GM18519 (cell line): ENCODE data around the gene LSP1.

Experiments
- ATAC-seq: cut with Tn5 transposase; IDR thresholded peaks from one replicate; pipeline ENCODE4 v1.9.1; 2021; ENCODE audit warnings: mild to moderate bottlenecking, moderate library complexity; ENCODE audit not compliant: unreplicated experiment, low FRiP score

Gene LSP1

DNA sequence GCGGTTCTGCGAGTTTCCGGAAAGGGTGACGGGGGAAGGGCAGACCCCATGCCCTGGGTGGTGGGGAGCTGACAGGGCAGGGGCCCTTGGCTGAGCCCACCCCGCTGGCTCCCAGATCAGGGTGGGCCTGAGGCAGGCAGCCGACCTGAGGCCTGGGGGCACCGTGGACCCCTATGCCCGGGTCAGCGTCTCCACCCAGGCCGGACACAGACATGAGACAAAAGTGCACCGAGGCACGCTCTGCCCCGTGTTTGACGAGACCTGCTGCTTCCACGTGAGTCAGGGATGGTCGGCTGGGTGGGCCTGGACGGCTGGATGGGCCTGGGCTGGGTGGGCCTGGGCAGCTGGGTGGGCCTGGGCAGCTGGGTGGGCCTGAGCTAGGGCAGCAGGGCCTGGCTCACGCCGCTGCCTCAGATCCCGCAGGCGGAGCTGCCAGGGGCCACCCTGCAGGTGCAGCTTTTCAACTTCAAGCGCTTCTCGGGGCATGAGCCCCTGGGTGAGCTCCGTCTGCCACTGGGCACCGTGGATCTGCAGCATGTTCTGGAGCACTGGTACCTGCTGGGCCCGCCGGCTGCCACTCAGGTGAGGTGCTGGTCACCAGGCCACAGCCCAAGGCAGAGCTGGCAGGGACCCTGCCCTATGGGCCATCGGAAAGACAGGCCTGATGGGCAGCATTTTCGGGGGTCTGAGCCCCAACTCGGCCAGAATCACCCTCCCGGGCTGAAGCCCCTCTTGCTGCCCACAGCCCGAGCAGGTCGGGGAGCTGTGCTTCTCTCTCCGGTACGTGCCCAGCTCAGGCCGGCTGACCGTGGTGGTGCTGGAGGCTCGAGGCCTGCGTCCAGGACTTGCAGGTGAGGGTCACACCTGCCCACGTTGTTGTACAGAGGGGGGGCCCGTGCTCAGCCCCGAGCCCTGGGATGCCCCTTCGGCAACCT is 16.6 kb upstream of the LSP1 start:
- no peak for ATAC-seq

- no peak for ATAC-seq
Measured at GRCh38 chr11:1837171-1838076, 15.5 kb upstream of the LSP1 start.

DNA sequence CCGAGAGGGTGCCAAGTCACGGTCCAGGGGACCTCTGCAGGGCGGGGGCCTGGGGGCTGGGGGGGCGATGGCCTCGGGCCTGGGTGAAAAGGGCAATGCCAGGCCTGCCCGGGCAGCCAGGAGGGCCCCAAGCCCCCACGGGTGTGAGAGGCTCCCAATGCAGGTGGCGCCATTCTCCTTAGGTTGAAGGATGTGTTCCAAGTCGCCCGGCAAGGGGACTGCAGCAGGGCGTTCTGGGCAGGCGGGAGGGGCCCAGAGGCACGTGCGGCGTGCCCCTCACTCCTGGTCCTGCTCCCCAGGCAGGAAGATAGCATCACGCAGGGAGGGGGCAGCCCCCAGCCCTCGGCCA is 14.8 kb upstream of the LSP1 start:
- no peak for ATAC-seq

GRCh38 chr11:1838426-1839144 is 14.3 kb upstream of the LSP1 start, which contains the start of gene TNNI2:
TNNI2 (plus strand) TSS chr11:1838981; CDS start chr11:1839697, 716 bp downstream.
- ATAC-seq: no peak

GRCh38 chr11:1839204-1839923 is 13.5 kb upstream of the LSP1 start:
- no peak for ATAC-seq

GRCh38 chr11:1839924-1840779 is 12.7 kb upstream of the LSP1 start:
- ATAC-seq: no peak

GRCh38 chr11:1840780-1841480 is 12.0 kb upstream of the LSP1 start:
- no peak for ATAC-seq

DNA sequence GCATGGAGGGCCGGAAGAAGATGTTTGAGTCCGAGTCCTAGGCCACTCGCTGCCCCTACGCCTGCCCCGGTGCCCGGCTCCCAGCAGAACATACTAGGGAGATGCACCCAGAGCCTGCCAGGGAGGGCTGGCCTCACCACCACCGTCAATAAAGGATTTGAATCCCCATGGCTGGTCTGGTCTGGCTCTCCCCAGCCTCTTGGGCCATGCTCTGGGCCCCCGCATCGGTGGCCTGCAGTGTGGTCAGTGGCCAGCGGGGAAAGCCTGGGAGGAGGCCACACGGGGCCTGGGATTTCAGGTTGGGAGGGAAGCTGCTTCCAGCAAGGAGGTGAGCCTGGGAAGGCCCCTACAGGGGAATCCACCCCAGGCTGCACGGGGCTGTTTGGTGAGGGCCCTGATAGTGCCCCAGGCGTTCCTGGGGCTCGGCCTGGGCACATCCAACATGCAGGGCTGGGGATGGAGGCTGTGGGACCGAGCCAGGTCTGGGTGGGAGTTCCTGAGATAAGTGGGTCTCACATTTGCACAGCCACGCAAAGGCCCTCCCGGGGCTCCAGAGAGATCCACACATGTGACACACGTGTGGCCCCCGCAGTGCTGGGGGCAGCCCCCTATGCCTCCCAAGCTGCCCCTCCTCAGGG is 11.3 kb upstream of the LSP1 start:
- no peak for ATAC-seq

GRCh38 chr11:1842149-1843097 is 10.5 kb upstream of the LSP1 start:
- no peak for ATAC-seq

DNA sequence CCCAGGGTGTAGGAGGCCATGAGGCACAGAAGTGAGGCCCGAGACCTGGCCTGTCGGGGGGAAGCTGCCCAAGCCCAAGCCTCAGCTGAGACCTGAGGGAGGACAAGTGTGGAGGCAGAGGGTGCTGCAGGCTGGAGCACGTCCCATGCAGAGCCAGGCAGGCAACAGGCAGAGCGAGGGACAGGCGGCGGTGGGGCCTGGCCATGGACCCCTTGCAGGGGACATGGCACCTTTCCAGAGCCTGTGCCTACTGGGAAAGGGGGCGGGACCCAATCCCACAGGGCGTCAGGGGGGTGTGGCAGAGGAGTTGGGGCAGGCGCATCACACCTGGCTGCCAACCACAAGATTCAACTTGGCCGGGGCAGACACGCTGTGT is 9.8 kb upstream of the LSP1 start:
- no peak for ATAC-seq

GRCh38 chr11:1843796-1844195 is 9.1 kb upstream of the LSP1 start:
- no peak for ATAC-seq

GRCh38 chr11:1844221-1845094 is 8.4 kb upstream of the LSP1 start:
- ATAC-seq: no peak

GRCh38 chr11:1845095-1845429 is 7.8 kb upstream of the LSP1 start:
- no peak for ATAC-seq

DNA sequence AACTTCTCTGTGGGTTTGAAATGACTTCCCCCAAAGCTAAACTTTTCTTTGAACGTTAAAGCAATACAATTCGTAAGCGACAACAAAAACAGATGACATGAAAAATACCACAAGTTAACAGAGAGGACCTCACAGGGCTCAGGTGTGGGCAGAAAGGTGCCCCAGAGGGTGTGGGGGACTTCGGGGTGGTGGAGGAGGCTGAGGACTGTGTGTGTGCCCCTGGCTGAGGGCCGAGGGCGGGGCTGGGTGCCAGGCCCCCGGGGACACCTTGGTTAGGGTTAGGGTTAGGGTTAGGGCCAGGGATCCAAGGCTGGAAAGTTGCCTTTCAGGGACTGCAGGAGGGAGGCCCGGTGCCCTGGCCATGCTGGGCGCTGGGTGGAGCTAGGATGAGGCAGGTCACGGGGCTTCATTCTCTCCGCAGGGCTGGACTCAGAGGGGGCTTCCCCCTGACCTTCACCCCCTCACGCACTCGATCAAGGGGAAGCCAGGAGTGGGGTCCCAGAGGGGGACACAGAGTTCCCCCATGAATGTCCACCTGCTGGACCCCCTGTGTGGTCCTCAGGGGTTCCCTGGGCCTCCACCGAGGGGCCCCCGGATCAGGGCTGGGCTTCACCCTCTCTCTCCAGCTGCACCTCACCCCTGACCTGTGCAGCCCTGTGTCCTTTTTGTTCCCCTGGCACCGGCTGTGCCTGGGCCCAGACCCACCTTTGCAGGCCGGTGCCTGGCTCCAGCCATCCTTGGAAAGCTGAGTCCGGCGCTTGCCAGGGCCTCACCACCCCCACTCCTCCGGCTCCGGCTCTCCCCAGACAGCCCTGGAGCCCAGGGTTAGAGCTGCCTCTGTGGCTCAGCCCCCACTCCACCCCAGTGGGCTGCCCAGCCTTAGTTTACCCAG is 7.1 kb upstream of the LSP1 start:
- ATAC-seq: no peak

GRCh38 chr11:1846453-1846932 is 6.4 kb upstream of the LSP1 start:
- no peak for ATAC-seq
